D721Med (cell line): ENCODE results near the gene PRMT7.

ENCODE experiments used
- DNase-seq: peaks from one replicate; pipeline ENCODE4 v3.0.0; 2011; ENCODE audit warnings: low spot score; ENCODE audit not compliant: insufficient read length
- FAIRE-seq: peaks from 2 replicates; lab custom pipeline; 2011; peaks lifted over from hg19 to GRCh38; lab: Jason Lieb, UNC
- CTCF ChIP-seq: IDR thresholded peaks from 2 replicates; pipeline ENCODE4 v1.5.1; 2012; ENCODE audit warnings: mild to moderate bottlenecking, control low read depth; ENCODE audit not compliant: insufficient read depth; ENCODE audit errors: missing control alignments

Gene PRMT7

GRCh38 chr16:68400083-68400923 is 89.5 kb downstream of the PRMT7 start:
- FAIRE-seq (no peak), DNase-seq (no peak)
- TF ChIP-seq CTCF, result no peak

DNA sequence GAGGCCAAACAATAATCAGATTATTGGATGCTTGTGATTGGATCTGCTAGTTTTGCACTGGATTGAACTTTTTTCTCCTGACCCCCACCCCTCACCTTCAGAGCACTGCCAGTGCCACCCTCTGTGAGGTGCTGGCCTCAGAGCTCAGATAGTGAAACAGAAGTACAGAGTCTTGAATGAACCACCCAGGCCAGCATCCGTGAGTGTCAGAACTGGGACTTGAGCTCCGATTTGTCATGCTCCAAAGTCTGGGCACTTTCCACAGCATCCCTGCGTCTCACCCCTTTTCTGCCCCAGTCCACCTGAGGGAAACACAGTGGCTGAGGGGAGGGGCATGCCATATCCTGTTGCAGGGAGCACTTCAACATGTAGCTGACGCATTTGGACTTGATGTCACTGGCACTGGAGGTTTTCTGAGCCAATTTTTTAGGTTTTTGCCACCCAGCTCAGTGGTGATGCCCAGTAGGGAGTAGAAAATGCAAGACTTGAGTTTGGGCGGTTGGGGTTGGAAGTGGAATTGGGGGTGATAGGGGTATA is 90.2 kb downstream of the PRMT7 start:
- no peak for TF ChIP-seq CTCF
- no peak for FAIRE-seq

DNA sequence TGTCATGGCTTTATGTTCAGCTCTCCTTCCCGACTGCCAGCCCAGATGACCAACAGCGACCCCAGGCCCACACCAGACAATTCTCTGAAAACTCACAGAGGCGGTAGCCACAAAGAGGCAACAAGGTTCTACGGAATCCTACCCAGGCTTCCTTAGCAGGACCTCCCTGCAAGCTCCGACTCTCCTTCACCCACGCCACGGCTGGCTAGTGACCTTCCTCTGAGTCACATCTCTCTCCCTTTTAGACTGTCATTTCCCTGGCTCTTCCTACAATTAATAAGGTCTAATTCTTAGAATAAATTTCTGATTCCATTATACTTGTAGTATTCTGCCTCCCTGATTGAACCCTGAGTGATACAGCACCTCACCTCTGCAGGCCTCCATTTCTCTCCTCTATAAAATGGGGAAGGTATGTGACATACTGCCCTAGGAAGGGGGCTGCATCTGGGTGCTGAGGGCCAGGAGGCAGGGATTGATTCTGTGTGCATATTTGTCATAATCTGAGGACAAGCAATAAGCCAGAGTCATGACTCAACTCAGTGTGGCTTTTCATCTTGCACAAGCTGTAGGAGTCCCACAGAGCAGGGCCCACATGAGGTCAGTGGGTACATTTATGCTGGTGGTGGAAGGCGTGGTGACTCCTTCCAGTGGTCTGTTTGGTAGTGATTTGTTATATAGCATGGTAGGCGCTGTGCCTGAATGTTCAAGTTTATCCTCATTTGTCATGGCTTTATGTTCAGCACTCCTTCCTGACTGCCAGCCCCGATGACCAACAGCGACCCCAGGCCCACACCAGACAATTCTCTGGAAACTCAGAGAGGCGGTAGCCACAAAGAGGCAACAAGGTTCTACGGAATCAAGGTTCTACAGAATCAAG is 91.3 kb downstream of the PRMT7 start:
- no peak for TF ChIP-seq CTCF
- FAIRE-seq, result no peak
- no peak for DNase-seq

More for the DNA sequence above, 90.2 kb downstream of the PRMT7 start:
- DNase-seq, result no peak

GRCh38 chr16:68402748-68403040 is 91.9 kb downstream of the PRMT7 start:
- DNase-seq, result no peak
- FAIRE-seq, result no peak
- TF ChIP-seq CTCF, result no peak

DNA sequence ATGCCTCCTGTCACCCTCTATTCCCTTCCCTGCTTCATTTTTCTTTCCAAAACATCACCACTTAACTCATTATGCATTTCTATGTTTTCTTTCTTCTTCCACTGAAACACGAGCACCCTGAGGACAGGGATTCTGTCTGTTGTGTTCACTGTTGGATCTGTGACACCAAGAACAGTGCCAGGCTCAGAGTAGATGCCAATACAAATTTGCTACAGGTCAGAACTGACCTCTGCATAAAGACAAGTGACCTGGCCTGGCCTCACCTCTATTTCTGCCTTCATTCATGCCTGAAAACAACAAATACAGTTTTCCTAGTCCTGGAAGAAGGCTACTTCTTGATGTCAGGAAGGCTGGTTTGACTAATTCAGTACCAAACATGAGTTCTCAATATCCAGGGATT is 92.4 kb downstream of the PRMT7 start:
- FAIRE-seq, result no peak
- no peak for TF ChIP-seq CTCF
- no peak for DNase-seq

- DNase-seq (no peak), FAIRE-seq (no peak)
- TF ChIP-seq CTCF, result no peak
Measured at GRCh38 chr16:68403704-68404103, 92.9 kb downstream of the PRMT7 start.
